K562 (cell line): ENCODE measurements around the gene ARID5B. TPM values are rescaled to one million over a fixed set of nuclear protein-coding genes. Genes with fewer than 3 reads are reported as not detected.

Experiments
- CBX1 ChIP-seq: sonication (generic); IDR thresholded peaks from 2 replicates; pipeline ENCODE4 v1.6.1; 2016; ENCODE audit warnings: antibody characterized with exemption, low read depth, mild to moderate bottlenecking
- CTCF ChIP-seq, 3 experiments: IDR thresholded peaks in 2 of 3; conservative IDR thresholded peaks in 1 of 3; 2 replicates each; pipeline ENCODE4 v1.5.1; 2011 to 2012; ENCODE audit warnings: low read length in 3 of 3, mild to moderate bottlenecking in 3 of 3, control low read depth in 2 of 3, improper control_type of control experiment in 1 of 3, inconsistent platforms in 1 of 3, low read depth in 1 of 3, mixed read lengths in 1 of 3, moderate library complexity in 1 of 3; ENCODE audit not compliant: insufficient read depth in 2 of 3
- HNRNPLL ChIP-seq: fragments of 200-400 bp; formaldehyde crosslinking; IDR thresholded peaks from 2 replicates; pipeline ENCODE4 v1.6.1; 2017; ENCODE audit warnings: low read length, low read depth, mild to moderate bottlenecking; ENCODE audit not compliant: poor library complexity, severe bottlenecking
- LARP7 ChIP-seq: fragments of 450-650 bp; IDR thresholded peaks from 2 replicates; pipeline ENCODE4 v1.6.1; 2016
- MBD2 ChIP-seq: sonication (generic); IDR thresholded peaks from 2 replicates; pipeline ENCODE4 v1.6.1; 2016; ENCODE audit warnings: low read depth, borderline replicate concordance
- MEF2D ChIP-seq: conservative IDR thresholded peaks from 2 replicates; pipeline ENCODE4 v1.6.1; 2016; ENCODE audit warnings: low read depth, missing genetic modification characterization, missing compliant biosample characterization
- NONO ChIP-seq, 2 experiments: fragments of 200-400 bp in 1 of 2; fragments of 450-650 bp in 1 of 2; formaldehyde crosslinking in 1 of 2; IDR thresholded peaks; 2 replicates each; pipeline ENCODE4 v1.6.1; 2017; ENCODE audit warnings: low read depth in 2 of 2, mild to moderate bottlenecking in 2 of 2, moderate library complexity in 2 of 2, low read length in 1 of 2
- POLR2A ChIP-seq: fragments of 450-650 bp; conservative IDR thresholded peaks from 2 replicates; pipeline ENCODE4 v1.6.1; 2016
- RAD21 ChIP-seq, 2 experiments: fragments of 250-450 bp in 1 of 2; fragments of 450-650 bp in 1 of 2; sonication (Bioruptor Pico) in 1 of 2; formaldehyde crosslinking in 1 of 2; IDR thresholded peaks in 1 of 2; conservative IDR thresholded peaks in 1 of 2; 2 replicates each; pipeline versions ENCODE4 v1.4.0 to v1.8.0; 2020 to 2022; ENCODE audit warnings: mild to moderate bottlenecking in 2 of 2, moderate library complexity in 1 of 2
- RB1 ChIP-seq: fragments of 450-650 bp; IDR thresholded peaks from 2 replicates; pipeline ENCODE4 v1.6.1; 2017; ENCODE audit warnings: low read depth, mild to moderate bottlenecking
- SAP30 ChIP-seq: fragments of 200-600 bp; sonication (generic); IDR thresholded peaks from 2 replicates; pipeline ENCODE4 v1.6.1; 2012; ENCODE audit warnings: borderline replicate concordance, low read depth, mild to moderate bottlenecking, moderate library complexity, low read length, control low read depth, inconsistent platforms; ENCODE audit not compliant: insufficient read depth, poor library complexity, severe bottlenecking
- SMAD4 ChIP-seq: fragments of 250-450 bp; sonication (Bioruptor Pico); conservative IDR thresholded peaks from 2 replicates; pipeline ENCODE4 v1.8.0; 2021; ENCODE audit warnings: inconsistent platforms, mild to moderate bottlenecking, moderate library complexity
- TBL1XR1 ChIP-seq, 2 experiments: IDR thresholded peaks; 2 replicates each; pipeline ENCODE4 v1.6.1; 2012; ENCODE audit warnings: improper control_type of control experiment in 2 of 2, low read length in 2 of 2, mild to moderate bottlenecking in 1 of 2
- XRCC4 ChIP-seq: IDR thresholded peaks from one replicate; pipeline ENCODE4 v1.6.1; 2011; ENCODE audit not compliant: insufficient read depth, insufficient read length; ENCODE audit errors: extremely low read depth
- ZNF76 ChIP-seq: fragments of 250-450 bp; sonication (Bioruptor Pico); IDR thresholded peaks from 2 replicates; pipeline ENCODE4 v1.4.0; 2020; ENCODE audit warnings: mild to moderate bottlenecking, moderate library complexity, borderline replicate concordance
- ZNF764 ChIP-seq: fragments of 250-450 bp; sonication (Bioruptor Pico); IDR thresholded peaks from 2 replicates; pipeline ENCODE4 v1.4.0; 2020; ENCODE audit warnings: low read depth, mild to moderate bottlenecking, moderate library complexity
- polyA plus RNA-seq, 8 experiments: library from polyadenylated mRNA; depleted of rRNA in 4 of 8; stranded (reverse) in 5 of 8; unstranded in 3 of 8; fragments of >200 nt; fragmentation: Nextera tagmentation in 2 of 8; fragmentation: Illumina TruSeq in 1 of 8; extraction: Ambion mirVana in 2 of 8; extraction: Trizol in 1 of 8; gene quantifications; 2 replicates each; pipeline versions ENCODE4 v1.2.1 to v1.2.3, GENCODE V29; 2011 to 2014; ENCODE audit warnings: inconsistent platforms in 1 of 8, missing spikeins in 1 of 8
- total RNA-seq, 7 experiments: library from RNA; depleted of rRNA in 6 of 7; stranded (reverse); fragments of >200 nt in 6 of 7; fragmentation: Illumina TruSeq in 2 of 7; extraction: Trizol in 2 of 7; gene quantifications; 2 replicates each; pipeline versions ENCODE4 v1.2.1 to v1.2.3, GENCODE V29; 2011 to 2021; ENCODE audit warnings: low replicate concordance in 1 of 7
- TF ChIP-seq, protein P1 (sequence below): fragments of 250-450 bp; sonication (Bioruptor Pico); IDR thresholded peaks from 2 replicates; pipeline ENCODE4 v1.6.1; 2021; ENCODE audit warnings: mild to moderate bottlenecking

ARID5B gene
- total and polyA plus RNA-seq, 9 of the 15 experiments (the other 6 are each of a cell fraction or from before 2014, with no cell fraction given) = 0.48 to 1.6 (median 0.80) TPM

DNA sequence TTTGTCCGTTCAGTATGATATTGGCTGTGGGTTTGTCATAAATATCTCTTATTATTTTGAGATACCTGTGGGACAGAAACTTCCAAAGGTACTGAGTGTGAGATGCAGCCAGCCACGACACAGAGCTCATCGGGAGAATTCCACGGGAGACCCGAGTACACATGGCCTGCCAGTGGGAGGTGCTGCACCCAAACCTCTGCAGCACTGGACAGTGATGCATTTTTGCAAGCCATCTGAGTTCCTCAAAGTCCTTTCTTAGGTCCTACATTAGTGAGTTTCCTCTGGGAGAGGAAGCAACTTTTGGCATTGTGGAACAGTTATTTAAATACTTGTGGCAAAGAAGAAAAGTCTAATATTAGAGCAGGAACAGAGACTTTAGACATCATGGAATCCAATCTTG lies 77.5 kb downstream of the ARID5B start (continued):
- TF ChIP-seq NONO (IDR thresholded peaks at IDR 0.05; ENCODE audit: low read depth in 2 of 2, low read length in 1 of 2) (no peak), SMAD4 (CRISPR knock-in tag) (no peak), RB1 (no peak), XRCC4 (no peak), SAP30 (no peak), CTCF (IDR thresholded peaks at IDR 0.05 in 2 of 3, conservative IDR thresholded peaks at IDR 0.05 in 1 of 3; ENCODE audit: insufficient read depth in 2 of 3, low read depth in 1 of 3, low read length in 3 of 3) (peak; percentile 38 to 55 (median 41); a peak in 4 of 6 replicates), POLR2A (no peak), RAD21 (CRISPR knock-in tag; conservative IDR thresholded peaks at IDR 0.05 in 1 of 2, IDR thresholded peaks at IDR 0.05 in 1 of 2) (peak in 1 of 2 experiments; percentile 27; a peak in 2 of 4 replicates), LARP7 (no peak), MBD2 (no peak), CBX1 (no peak), TBL1XR1 (IDR thresholded peaks at IDR 0.05; ENCODE audit: low read length in 2 of 2) (no peak), HNRNPLL (no peak), ZNF764 (CRISPR knock-in tag) (peak; percentile 81; the same call in 1 of the 2 replicates), MEF2D (no peak), ZNF76 (CRISPR knock-in tag) (no peak)
- TF ChIP-seq, protein P1, sequence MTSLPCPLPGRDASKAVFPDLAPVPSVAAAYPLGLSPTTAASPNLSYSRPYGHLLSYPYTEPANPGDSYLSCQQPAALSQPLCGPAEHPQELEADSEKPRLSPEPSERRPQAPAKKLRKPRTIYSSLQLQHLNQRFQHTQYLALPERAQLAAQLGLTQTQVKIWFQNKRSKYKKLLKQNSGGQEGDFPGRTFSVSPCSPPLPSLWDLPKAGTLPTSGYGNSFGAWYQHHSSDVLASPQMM (CRISPR knock-in tag) = no peak
